Raji (cell line): ENCODE measurements around the gene HGD.
A peak's percentile ranks its signal among the peaks of the same experiment; 100 is the strongest.

Experiments used
- POLR2A ChIP-seq: IDR thresholded peaks from 2 replicates; pipeline ENCODE4 v1.6.1; 2011; ENCODE audit warnings: low read depth, low read length, control low read depth; ENCODE audit not compliant: insufficient read depth

HGD gene

GRCh38 chr3:120614765-120615164, 67.3 kb downstream of the HGD start:
- TF ChIP-seq POLR2A = no peak

GRCh38 chr3:120608506-120608905, 73.5 kb downstream of the HGD start:
- no peak for TF ChIP-seq POLR2A

GRCh38 chr3:120604784-120605183, 77.3 kb downstream of the HGD start:
- no peak for TF ChIP-seq POLR2A

- no peak for TF ChIP-seq POLR2A
Measured at GRCh38 chr3:120604382-120604781, 77.7 kb downstream of the HGD start.

- no peak for TF ChIP-seq POLR2A
Measured at GRCh38 chr3:120602682-120603081, 79.4 kb downstream of the HGD start.

- no peak for TF ChIP-seq POLR2A
Measured at GRCh38 chr3:120601554-120601953, 80.5 kb downstream of the HGD start.

- TF ChIP-seq POLR2A = no peak
Measured at GRCh38 chr3:120599211-120599610, 82.8 kb downstream of the HGD start.

GRCh38 chr3:120597445-120598049, 84.5 kb downstream of the HGD start:
- no peak for TF ChIP-seq POLR2A

- TF ChIP-seq POLR2A = no peak
Measured at GRCh38 chr3:120596853-120597223, 85.2 kb downstream of the HGD start.

GRCh38 chr3:120596116-120596852, 85.8 kb downstream of the HGD start, which contains the start of gene NDUFB4:
NDUFB4 (plus strand) TSS chr3:120596336; CDS start chr3:120596360, 24 bp downstream.
- peak; percentile 91 for TF ChIP-seq POLR2A

- no peak for TF ChIP-seq POLR2A
Measured at GRCh38 chr3:120595788-120596115, 86.3 kb downstream of the HGD start.

GRCh38 chr3:120587332-120587975, 94.6 kb downstream of the HGD start:
- TF ChIP-seq POLR2A = no peak
